ENCODE results near the gene TMEM129. TPM values are rescaled to one million over a fixed set of nuclear protein-coding genes. Genes with fewer than 3 reads are reported as not detected.

The TMEM129 gene
- total and polyA plus RNA-seq, 9 donors, result 5.6 to 43.2 (median 40.3) TPM

DNA sequence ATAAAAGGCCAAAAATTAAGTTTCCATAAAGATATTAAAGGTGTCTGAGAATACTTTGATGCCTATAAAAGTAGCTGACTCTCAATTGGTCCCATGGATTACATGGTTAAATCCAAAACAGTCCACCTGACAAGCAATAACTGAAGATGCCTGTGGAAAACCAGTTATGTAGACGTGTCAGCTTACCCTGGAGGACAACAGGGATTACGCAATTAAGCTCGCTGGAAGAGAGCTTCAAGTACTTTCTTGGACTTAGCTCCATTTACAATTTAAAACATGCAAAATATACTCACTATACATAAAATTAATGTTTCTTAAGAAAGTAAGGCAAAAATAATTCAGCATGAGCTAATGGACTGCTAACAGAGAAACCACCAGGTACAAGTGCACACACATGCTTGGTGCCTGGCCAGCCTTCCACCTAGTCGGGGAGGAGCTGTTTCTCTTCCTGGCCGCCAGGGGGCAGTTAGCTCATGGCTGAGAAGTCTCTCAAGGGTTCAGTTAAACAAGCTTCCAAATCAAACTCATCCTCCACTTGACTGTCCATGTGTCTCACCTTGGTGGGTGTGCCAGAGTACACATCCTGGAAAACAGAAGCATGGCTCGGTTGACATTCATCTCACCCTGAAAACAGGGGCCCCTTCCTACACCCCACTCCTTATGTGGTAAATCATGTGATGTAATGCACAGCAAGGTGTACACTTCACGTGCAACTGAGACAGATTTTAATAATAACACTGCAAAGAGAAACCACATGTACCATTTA, 27.8 kb downstream of the TMEM129 start:
- H3K36me3 ChIP-seq, result no peaks in the 10 kb centered on the region
- intact Hi-C loops (cut with DNase I), result loop anchor here in 3 of 4 donors (5.0 kb wide), 1 partner anchor 34 kb away; no protein-coding TSS in a partner anchor
- H3K4me1 ChIP-seq (ENCODE audit: insufficient read depth), result no peaks in the 10 kb centered on the region
- no peaks in the 10 kb centered on the region for H3K27me3 ChIP-seq
- no peaks in the 10 kb centered on the region for H3K9me3 ChIP-seq
- no peak for TF ChIP-seq EP300 (IDR thresholded peaks at IDR 0.05)
- no peak for TF ChIP-seq POLR2A (IDR thresholded peaks at IDR 0.05)
- TF ChIP-seq, protein P1, sequence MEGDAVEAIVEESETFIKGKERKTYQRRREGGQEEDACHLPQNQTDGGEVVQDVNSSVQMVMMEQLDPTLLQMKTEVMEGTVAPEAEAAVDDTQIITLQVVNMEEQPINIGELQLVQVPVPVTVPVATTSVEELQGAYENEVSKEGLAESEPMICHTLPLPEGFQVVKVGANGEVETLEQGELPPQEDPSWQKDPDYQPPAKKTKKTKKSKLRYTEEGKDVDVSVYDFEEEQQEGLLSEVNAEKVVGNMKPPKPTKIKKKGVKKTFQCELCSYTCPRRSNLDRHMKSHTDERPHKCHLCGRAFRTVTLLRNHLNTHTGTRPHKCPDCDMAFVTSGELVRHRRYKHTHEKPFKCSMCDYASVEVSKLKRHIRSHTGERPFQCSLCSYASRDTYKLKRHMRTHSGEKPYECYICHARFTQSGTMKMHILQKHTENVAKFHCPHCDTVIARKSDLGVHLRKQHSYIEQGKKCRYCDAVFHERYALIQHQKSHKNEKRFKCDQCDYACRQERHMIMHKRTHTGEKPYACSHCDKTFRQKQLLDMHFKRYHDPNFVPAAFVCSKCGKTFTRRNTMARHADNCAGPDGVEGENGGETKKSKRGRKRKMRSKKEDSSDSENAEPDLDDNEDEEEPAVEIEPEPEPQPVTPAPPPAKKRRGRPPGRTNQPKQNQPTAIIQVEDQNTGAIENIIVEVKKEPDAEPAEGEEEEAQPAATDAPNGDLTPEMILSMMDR (IDR thresholded peaks at IDR 0.05), result peak; percentile 69 to 72 (median 70)
- H3K27ac ChIP-seq, result no peak overlapping the region
- 43 to 48% (median 45%) methylated on average over 7 of the region's 7 CpGs for WGBS, 3 donors
- no peak overlapping the region for H3K4me3 ChIP-seq
- peak; percentile 55 to 76 (median 73) for DNase-seq

DNA sequence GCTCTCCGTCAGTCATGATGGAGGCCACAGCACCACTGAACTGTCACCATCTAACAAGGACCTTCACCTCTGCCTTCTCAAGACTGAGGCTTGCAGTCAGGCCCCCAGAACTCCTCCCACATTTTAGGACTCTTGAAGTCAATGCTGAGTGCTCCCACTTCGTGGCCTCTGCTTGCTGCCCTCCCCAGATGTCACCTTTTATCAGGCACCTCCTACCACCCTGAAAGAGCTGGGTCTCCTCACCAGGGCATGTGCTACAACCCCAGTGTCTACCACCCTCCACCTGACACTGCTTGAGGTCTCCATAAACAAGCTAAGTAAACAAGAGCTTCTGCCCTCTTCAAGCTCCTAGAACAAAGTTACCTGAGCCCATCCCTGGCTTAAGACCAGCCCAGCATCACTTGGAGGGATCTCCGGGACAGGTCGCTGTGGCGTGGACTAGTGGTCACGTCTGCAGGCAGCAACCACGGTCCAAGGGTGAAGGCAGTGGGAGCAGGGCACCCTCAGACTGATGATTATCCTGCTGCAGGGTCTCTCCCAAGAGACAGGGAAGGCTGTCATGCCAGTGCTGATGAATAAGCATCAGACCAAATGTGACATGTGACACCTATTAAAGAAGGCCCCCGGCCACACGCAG, 29.3 kb downstream of the TMEM129 start:
- Histone ChIP-seq H3K4me3 (no peak overlapping the region), H3K4me1 (ENCODE audit: insufficient read depth) (no peaks in the 10 kb centered on the region), H3K27me3 (no peaks in the 10 kb centered on the region), H3K9me3 (no peaks in the 10 kb centered on the region), H3K27ac (no peak overlapping the region), H3K36me3 (no peaks in the 10 kb centered on the region)
- intact Hi-C loops (cut with DNase I), result loop anchor here in 3 of 4 donors (5.0 kb wide), 1 partner anchor 35 kb away; no protein-coding TSS in a partner anchor
- 79 to 89% (median 80%) methylated on average over 9 of the region's 9 CpGs for WGBS, 3 donors
- DNase-seq, result peak in 1 of 5 donors; percentile 21
- TF ChIP-seq EP300 (IDR thresholded peaks at IDR 0.05) (no peak), POLR2A (IDR thresholded peaks at IDR 0.05) (no peak)
- TF ChIP-seq, protein P1 (IDR thresholded peaks at IDR 0.05), result no peak

DNA sequence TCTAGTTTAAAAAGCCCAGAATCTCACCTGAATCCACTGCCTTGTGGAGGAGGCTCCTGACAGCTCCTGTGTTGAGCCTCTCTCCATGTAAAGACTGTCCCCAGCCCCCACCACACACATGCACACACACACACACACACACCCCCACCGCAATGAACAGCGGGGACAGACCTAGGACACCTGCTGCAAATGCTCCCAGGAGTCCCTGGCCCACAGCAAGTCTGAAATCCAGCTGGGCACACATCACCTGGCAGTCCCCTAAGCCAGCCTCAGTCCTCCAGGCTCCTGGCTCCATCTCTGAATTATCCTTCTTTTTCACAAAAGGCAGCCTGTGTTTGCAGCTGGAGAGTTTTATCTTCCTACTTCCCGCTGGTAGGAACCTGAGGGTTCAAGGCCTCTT, 30.4 kb downstream of the TMEM129 start:
- 81 to 93% (median 83%) methylated on average over 3 of the region's 3 CpGs for WGBS, 3 donors
- Histone ChIP-seq H3K27me3 (no peaks in the 10 kb centered on the region), H3K4me1 (ENCODE audit: insufficient read depth) (no peaks in the 10 kb centered on the region), H3K4me3 (no peak overlapping the region), H3K9me3 (no peaks in the 10 kb centered on the region), H3K27ac (no peak overlapping the region), H3K36me3 (no peaks in the 10 kb centered on the region)
- TF ChIP-seq EP300 (IDR thresholded peaks at IDR 0.05), result no peak
- TF ChIP-seq POLR2A (IDR thresholded peaks at IDR 0.05), result no peak
- TF ChIP-seq, protein P1 (IDR thresholded peaks at IDR 0.05), result no peak
- intact Hi-C loops (cut with DNase I), result loop anchor here in 3 of 4 donors (5.0 kb wide), 1 partner anchor 37 kb away; no protein-coding TSS in a partner anchor
- DNase-seq, result peak in 1 of 5 donors; percentile 17

DNA sequence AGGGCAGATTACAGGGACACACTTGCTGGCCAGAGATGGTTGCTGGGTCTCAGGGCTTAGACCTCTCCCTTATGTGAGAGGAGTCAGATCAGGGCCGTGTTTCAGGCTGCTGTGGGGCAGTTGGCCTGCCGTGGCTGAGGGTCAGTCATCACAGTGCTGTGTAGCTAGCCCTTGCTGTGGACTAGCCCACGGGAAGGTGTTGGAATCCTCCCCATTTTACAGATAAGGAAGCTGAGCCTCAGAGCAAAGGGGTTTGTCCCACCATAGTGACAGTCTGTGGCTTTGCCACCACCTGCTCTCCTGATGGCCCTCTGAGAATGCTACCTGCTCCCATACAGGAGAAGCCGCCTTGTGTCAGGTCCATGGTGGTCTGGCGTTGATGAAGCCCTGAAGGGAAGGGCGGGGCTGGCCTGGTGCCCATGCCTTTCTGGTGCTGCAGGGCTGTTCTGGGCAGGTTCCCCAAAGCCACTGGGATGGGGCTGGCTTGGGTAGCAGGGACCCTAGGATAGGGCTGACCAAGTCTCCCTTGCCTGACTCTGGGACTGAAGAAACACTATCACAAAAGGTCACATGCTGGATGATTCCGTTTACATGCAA, 34.6 kb downstream of the TMEM129 start:
- WGBS, 3 donors, result 39 to 49% (median 48%) methylated on average over 7 of the region's 7 CpGs
- Histone ChIP-seq H3K9me3 (no peaks in the 10 kb centered on the region), H3K4me1 (ENCODE audit: insufficient read depth) (peaks cover 4% of the 10 kb centered on the region), H3K36me3 (no peaks in the 10 kb centered on the region), H3K4me3 (no peak overlapping the region), H3K27me3 (no peaks in the 10 kb centered on the region), H3K27ac (no peak overlapping the region)
- TF ChIP-seq EP300 (IDR thresholded peaks at IDR 0.05) (no peak), POLR2A (IDR thresholded peaks at IDR 0.05) (no peak)
- TF ChIP-seq, protein P1 (IDR thresholded peaks at IDR 0.05), result no peak
- intact Hi-C loops (cut with DNase I), result no loop called here
- peak in 1 of 5 donors; percentile 48 for DNase-seq

Data from ovary (tissue), 9 donors.